Heart left ventricle (tissue), 16 donors: ENCODE data around the gene LY86. TPM values are rescaled to one million over a fixed set of nuclear protein-coding genes. Genes with fewer than 3 reads are reported as not detected.

ENCODE experiments used
- ATAC-seq, 4 donors: fragments of 200-7000 bp; cut with Tn5 transposase; one replicate each; pipeline ENCODE4 v1.9.1; 2020 to 2022; ENCODE audit warnings: moderate library complexity in 4 of 4, mild to moderate bottlenecking in 3 of 4, moderate number of reproducible peaks in 1 of 4
- DNase-seq, 5 donors: peaks; one replicate each; pipeline ENCODE4 v3.0.0-alpha.2; 2020
- H3K27ac ChIP-seq, 12 donors: fragments of 200-600 bp; sonication (generic) in 4 of 12; one replicate each; pipeline versions ENCODE4 v1.5.0 to v1.8.0; 2016 to 2022; ENCODE audit warnings: mild to moderate bottlenecking in 2 of 12
- H3K27me3 ChIP-seq, 9 donors: fragments of 200-600 bp; sonication (generic) in 2 of 9; one replicate each; pipeline versions ENCODE4 v1.5.1 to v1.8.0; 2016 to 2022; ENCODE audit warnings: mild to moderate bottlenecking in 3 of 9
- H3K36me3 ChIP-seq, 9 donors: fragments of 200-600 bp; sonication (generic) in 2 of 9; one replicate each; pipeline versions ENCODE4 v1.5.0 to v1.8.0; 2018 to 2022; ENCODE audit warnings: mild to moderate bottlenecking in 2 of 9
- H3K4me1 ChIP-seq, 12 donors: fragments of 200-600 bp; sonication (generic) in 4 of 12; one replicate each; pipeline versions ENCODE4 v1.5.0 to v1.8.0; 2016 to 2022; ENCODE audit warnings: mild to moderate bottlenecking in 3 of 12
- H3K4me3 ChIP-seq, 12 donors: fragments of 200-600 bp; sonication (generic) in 4 of 12; one replicate each; pipeline versions ENCODE4 v1.5.0 to v1.8.0; 2017 to 2022; ENCODE audit warnings: mild to moderate bottlenecking in 9 of 12, moderate library complexity in 4 of 12
- H3K9me3 ChIP-seq, 12 donors: fragments of 200-600 bp; sonication (generic) in 4 of 12; one replicate each; pipeline versions ENCODE4 v1.5.0 to v1.8.0; 2016 to 2022; ENCODE audit warnings: mild to moderate bottlenecking in 1 of 12
- POLR2A ChIP-seq, 2 donors: fragments of 450-650 bp; IDR thresholded peaks; one replicate each; pipeline ENCODE4 v1.6.1; 2017; ENCODE audit warnings: antibody characterized with exemption in 2 of 2, mild to moderate bottlenecking in 2 of 2, moderate library complexity in 2 of 2
- WGBS, 4 donors: extraction: QIAGEN DNeasy Blood & Tissue Kit in 2 of 4; methylation state at CpG; one replicate each; pipeline versions ENCODE4 v1.1.5 to v1.1.7; 2013 to 2018; 5-methylcytosine and 5-hydroxymethylcytosine counted together
- intact Hi-C, 10 donors: fragments of 100-400 bp; cut with DNase I; formaldehyde crosslinking; loops; one replicate each; pipeline versions ENCODE4 v1.11.1 to v1.14.2; 2022
- polyA plus RNA-seq, 2 donors: library from polyadenylated mRNA; stranded (reverse); fragments of 200-250 nt; gene quantifications; one replicate each; pipeline ENCODE4 v1.2.3, GENCODE V29; 2013
- total RNA-seq, 9 donors: library from RNA; depleted of rRNA in 2 of 9; stranded (reverse); fragments of >200 nt in 2 of 9; fragmentation: NEBNext Ultra II Directional in 3 of 9; extraction: Animal tissue kit (Norgen Biotek cat#: 25700) in 3 of 9; gene quantifications; one replicate each; pipeline versions ENCODE4 v1.1.0 to v1.2.4, GENCODE V29; 2016 to 2023
- TF ChIP-seq, protein P1 (sequence below), 12 donors: fragments of 200-600 bp; sonication (generic) in 4 of 12; IDR thresholded peaks; one replicate each; pipeline versions ENCODE4 v1.5.0 to v1.8.0; 2018 to 2022; ENCODE audit warnings: antibody characterized with exemption in 12 of 12, mild to moderate bottlenecking in 5 of 12
- donor health status: ischemic (EF 13 %, LVEDD 7.1; RV severe dilation, severe dysfunction).
- donor health status: healthy with polysubstance abuse.
- donor health status: DM: no; HTN: yes; CAD: no.
- donor health status: DM: no; HTN: no; CAD: no.
- donor health status: ischemic (EF 25% LVEDD 6.9; RV normal size, moderate dysfunction).
- donor health status: ischemic (EF 25% LVEDD 5.7; RV mildly dilated, moderate dysfunction).
- donor health status: healthy.
- donor health status: DM: yes; HTN: yes; CAD: no.
- donor health status: ischemic (EF 35%, LVEDD 5.7; RV mildly dilated, moderate dysfunction).
- donor health status: nonischemic (EF 11% LVEDD 7.7; RV severe dilation, severe dysfunction).
- donor health status: DM: yes; HTN: yes; CAD: no.
- donor health status: PGD.
- donor health status: ischemic (EF 29% LVEDD 5.4; RV normal size, mild dysfunction).
- donor health status: nonischemic (EF 23%, LVEDD 6.1; RV moderate dilation, normal function).

The LY86 gene
- total and polyA plus RNA-seq, 11 donors: 0.23 to 13.4 (median 0.75) TPM

DNA sequence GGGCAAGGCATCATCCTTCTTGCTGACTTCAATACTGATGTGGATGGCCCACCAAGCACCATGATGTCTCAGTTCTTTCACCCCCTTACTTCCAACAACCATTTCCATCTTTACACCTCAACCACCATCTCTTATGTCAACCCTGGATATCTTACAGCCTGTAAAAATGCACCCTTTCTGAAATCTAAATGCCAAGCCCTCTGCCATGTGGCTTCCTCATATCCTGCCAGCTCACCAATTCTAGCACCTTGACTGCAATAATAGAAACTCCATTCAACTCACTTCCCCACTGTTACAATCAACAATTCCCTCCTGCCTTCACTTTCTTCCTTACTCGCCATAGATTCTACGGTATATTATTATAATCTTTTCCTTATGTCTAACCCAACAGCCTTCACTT, 57.9 kb downstream of the LY86 start:
- ATAC-seq (no peak), DNase-seq (no peak)
- no peaks in the 10 kb centered on the region for H3K36me3 ChIP-seq
- no peak overlapping the region for H3K27ac ChIP-seq
- TF ChIP-seq POLR2A (IDR thresholded peaks at IDR 0.05): no peak
- TF ChIP-seq, protein P1, sequence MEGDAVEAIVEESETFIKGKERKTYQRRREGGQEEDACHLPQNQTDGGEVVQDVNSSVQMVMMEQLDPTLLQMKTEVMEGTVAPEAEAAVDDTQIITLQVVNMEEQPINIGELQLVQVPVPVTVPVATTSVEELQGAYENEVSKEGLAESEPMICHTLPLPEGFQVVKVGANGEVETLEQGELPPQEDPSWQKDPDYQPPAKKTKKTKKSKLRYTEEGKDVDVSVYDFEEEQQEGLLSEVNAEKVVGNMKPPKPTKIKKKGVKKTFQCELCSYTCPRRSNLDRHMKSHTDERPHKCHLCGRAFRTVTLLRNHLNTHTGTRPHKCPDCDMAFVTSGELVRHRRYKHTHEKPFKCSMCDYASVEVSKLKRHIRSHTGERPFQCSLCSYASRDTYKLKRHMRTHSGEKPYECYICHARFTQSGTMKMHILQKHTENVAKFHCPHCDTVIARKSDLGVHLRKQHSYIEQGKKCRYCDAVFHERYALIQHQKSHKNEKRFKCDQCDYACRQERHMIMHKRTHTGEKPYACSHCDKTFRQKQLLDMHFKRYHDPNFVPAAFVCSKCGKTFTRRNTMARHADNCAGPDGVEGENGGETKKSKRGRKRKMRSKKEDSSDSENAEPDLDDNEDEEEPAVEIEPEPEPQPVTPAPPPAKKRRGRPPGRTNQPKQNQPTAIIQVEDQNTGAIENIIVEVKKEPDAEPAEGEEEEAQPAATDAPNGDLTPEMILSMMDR (IDR thresholded peaks at IDR 0.05): no peak
- H3K9me3 ChIP-seq: peaks cover 0 to 9% (median 0%) of the 10 kb centered on the region in 12 donors
- H3K27me3 ChIP-seq: no peaks in the 10 kb centered on the region
- H3K4me1 ChIP-seq: peaks cover 0 to 7% (median 0%) of the 10 kb centered on the region in 12 donors
- H3K4me3 ChIP-seq: no peak overlapping the region
- intact Hi-C loops: loop anchor here in 1 of 10 donors (10.0 kb wide), 1 partner anchor 92 kb away; no protein-coding TSS in a partner anchor
- WGBS, 4 donors: 69 to 97% (median 96%) methylated on average over 2 of the region's 2 CpGs

DNA sequence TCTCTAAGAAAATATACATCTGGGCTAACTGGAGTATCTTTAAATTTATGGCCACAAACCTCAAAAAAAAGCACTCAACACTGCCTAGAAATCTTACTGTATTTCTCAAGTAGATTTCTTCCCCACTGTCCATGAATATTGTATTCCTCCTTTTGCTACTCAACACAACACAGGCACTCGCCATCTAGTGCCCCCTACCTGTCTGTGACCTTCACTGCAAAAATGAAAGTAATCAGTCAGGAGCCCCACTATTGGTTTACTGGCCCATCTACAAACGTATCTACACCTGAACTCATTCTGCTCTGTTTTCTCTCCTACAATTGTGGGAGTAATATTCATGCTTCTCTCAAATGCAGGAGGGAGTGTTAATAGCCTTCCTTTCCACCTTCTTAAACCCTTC, 58.3 kb downstream of the LY86 start:
- intact Hi-C loops: loop anchor here in 1 of 10 donors (10.0 kb wide), 1 partner anchor 92 kb away; no protein-coding TSS in a partner anchor
- peaks cover 0 to 12% (median 0%) of the 10 kb centered on the region in 12 donors for H3K4me1 ChIP-seq
- TF ChIP-seq, protein P1 (IDR thresholded peaks at IDR 0.05): peak in 1 of 12 donors; percentile 6
- no peak for TF ChIP-seq POLR2A (IDR thresholded peaks at IDR 0.05)
- H3K27ac ChIP-seq: no peak overlapping the region
- ATAC-seq (no peak), DNase-seq (no peak)
- H3K36me3 ChIP-seq: no peaks in the 10 kb centered on the region
- no peak overlapping the region for H3K4me3 ChIP-seq
- H3K27me3 ChIP-seq: no peaks in the 10 kb centered on the region
- H3K9me3 ChIP-seq: peaks cover 0 to 9% (median 0%) of the 10 kb centered on the region in 12 donors
- WGBS, 4 donors: 73 to 80% (median 75%) methylated on average over 2 of the region's 2 CpGs

DNA sequence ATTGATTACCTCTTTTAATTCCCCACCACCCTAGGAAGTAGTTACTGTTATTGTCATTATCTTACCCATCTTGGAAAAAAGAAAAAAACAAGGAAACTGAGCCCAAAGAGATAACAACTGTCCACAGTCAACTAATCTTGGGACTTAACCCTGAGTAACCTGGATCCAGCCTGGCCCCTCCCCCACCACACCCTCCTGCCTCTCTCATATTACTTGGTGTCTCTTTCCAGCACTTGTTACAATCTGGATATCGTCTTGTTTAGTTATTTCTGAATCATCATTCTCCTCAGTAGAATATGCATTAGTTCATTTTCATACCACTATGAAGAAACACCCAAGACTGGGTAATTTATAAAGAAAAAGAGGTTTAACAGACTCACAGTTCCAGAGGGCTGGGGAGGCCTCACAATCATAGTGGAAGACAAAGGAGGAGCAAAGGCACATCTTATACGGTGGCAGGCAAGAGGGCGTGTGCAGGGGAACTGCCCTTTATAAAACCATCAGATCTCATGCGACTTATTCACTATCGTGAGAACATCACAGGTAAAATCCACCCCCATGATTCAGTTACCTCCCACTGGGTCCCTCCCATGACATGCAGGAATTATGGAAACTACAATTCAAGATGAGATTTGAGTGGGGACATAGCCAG, 60.3 kb downstream of the LY86 start:
- H3K4me1 ChIP-seq: peaks cover 0 to 18% (median 0%) of the 10 kb centered on the region in 12 donors
- TF ChIP-seq, protein P1 (IDR thresholded peaks at IDR 0.05): no peak
- no peak for TF ChIP-seq POLR2A (IDR thresholded peaks at IDR 0.05)
- ATAC-seq (no peak), DNase-seq (no peak)
- no peak overlapping the region for H3K4me3 ChIP-seq
- H3K27ac ChIP-seq: no peak overlapping the region
- WGBS, 4 donors: 75 to 95% (median 91%) methylated on average over 5 of the region's 5 CpGs
- peaks cover 0 to 9% (median 0%) of the 10 kb centered on the region in 12 donors for H3K9me3 ChIP-seq
- intact Hi-C loops: loop anchor here in 1 of 10 donors (10.0 kb wide), 1 partner anchor 94 kb away; no protein-coding TSS in a partner anchor
- no peaks in the 10 kb centered on the region for H3K27me3 ChIP-seq
- H3K36me3 ChIP-seq: no peaks in the 10 kb centered on the region

DNA sequence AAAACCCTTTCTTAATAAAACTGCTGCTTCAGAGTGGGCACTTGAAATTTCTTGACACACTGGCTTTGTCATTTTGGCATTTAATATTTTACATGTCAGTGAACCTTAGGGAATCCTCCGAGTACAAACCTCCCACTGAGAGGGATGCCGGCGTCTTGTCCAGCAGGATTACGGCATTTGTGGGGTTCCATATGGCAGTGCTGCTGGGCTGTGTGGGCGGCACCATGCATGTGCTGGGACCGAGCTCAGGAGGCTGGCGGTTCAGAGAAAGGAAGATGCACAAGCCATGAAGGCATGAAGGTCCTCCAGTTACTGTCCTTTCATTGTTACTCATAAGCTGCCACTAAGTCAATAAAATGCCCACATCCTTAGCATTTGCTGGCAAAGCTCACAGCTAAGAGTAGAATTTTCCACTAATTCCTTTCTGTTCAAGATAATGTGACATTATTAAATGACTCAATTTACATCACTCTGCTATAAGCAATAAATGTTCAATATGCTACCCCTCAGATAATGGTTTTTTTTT, 61.4 kb downstream of the LY86 start:
- H3K4me3 ChIP-seq: no peak overlapping the region
- 81 to 87% (median 85%) methylated on average over 7 of the region's 7 CpGs for WGBS, 4 donors
- DNase-seq (no peak), ATAC-seq (no peak)
- TF ChIP-seq, protein P1 (IDR thresholded peaks at IDR 0.05): no peak
- TF ChIP-seq POLR2A (IDR thresholded peaks at IDR 0.05): no peak
- H3K4me1 ChIP-seq: peaks cover 0 to 29% (median 10%) of the 10 kb centered on the region in 12 donors
- no peaks in the 10 kb centered on the region for H3K36me3 ChIP-seq
- no peaks in the 10 kb centered on the region for H3K27me3 ChIP-seq
- no peak overlapping the region for H3K27ac ChIP-seq
- peaks cover 0 to 9% (median 0%) of the 10 kb centered on the region in 12 donors for H3K9me3 ChIP-seq
- intact Hi-C loops: loop anchor here in 5 of 10 donors (5.0 to 10.0 kb wide), 3 partner anchors 55 to 95 kb away; no protein-coding TSS in a partner anchor
